ENCODE measurements around the gene STAG3.

DNA sequence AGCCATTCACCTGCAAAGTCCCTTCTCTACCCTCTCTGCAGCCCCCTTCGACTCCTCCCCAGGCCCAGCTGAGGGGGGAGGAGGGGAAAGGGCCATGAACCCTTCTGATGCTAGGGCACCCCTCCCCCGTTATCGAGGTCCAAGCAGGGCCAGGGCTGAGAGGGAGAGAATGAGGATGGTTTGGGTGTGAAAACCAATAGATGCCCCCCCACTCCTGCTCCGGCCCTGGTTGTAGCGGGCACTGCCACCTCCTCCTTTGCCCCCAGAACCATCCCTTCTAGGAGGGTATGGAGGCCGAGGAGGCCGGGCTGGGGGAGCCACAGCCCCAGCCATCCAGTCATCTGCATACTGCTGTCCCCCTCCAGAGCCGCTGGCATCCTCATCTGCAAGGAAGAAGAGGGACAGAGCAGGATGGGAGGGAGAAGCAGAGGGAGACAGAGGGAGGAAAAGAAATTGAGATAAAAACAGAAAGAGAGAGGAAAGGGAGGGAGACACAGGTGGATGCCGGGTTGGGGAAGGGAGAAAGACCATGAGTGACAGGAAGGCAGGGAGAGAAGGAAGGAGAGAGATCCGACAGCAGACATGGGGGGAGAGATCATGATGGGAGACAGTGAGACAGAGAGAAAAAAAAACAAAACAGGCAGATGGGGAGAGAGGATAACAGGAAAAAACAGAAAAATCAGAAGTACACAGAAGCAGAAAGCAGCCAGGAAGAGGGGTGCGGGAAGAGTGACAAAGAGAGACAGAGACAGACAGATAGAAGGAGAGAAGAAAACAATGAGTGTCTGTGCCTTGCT is 7.4 kb upstream of the STAG3 start:
- no peak for TF ChIP-seq POLR2A (IDR thresholded peaks at IDR 0.05)
- TF ChIP-seq, protein P1, sequence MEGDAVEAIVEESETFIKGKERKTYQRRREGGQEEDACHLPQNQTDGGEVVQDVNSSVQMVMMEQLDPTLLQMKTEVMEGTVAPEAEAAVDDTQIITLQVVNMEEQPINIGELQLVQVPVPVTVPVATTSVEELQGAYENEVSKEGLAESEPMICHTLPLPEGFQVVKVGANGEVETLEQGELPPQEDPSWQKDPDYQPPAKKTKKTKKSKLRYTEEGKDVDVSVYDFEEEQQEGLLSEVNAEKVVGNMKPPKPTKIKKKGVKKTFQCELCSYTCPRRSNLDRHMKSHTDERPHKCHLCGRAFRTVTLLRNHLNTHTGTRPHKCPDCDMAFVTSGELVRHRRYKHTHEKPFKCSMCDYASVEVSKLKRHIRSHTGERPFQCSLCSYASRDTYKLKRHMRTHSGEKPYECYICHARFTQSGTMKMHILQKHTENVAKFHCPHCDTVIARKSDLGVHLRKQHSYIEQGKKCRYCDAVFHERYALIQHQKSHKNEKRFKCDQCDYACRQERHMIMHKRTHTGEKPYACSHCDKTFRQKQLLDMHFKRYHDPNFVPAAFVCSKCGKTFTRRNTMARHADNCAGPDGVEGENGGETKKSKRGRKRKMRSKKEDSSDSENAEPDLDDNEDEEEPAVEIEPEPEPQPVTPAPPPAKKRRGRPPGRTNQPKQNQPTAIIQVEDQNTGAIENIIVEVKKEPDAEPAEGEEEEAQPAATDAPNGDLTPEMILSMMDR (IDR thresholded peaks at IDR 0.05), result no peak
